Mesenchymal stem cell (in vitro differentiated cells and primary cell): Measurements from ENCODE around the gene PPP1R3D.

ENCODE experiments used
- DNase-seq: peaks from one replicate; pipeline ENCODE4 v3.0.0-alpha.2; 2013
- H2AFZ ChIP-seq: one replicate; pipeline ENCODE4 v1.6.1; 2013; ENCODE audit warnings: low read depth, mild to moderate bottlenecking, control low read depth, inconsistent platforms, low read length, moderate library complexity
- H2AK5ac ChIP-seq: 2 replicates; pipeline ENCODE4 v1.6.1; 2013; ENCODE audit warnings: low read length, moderate library complexity, mild to moderate bottlenecking, inconsistent platforms; ENCODE audit not compliant: severe bottlenecking
- H2BK120ac ChIP-seq: one replicate; pipeline ENCODE4 v1.6.1; 2013; ENCODE audit warnings: low read depth, mild to moderate bottlenecking, inconsistent platforms, low read length, moderate library complexity
- H2BK12ac ChIP-seq, 2 experiments: one replicate each; pipeline ENCODE4 v1.6.1; 2013; ENCODE audit warnings: inconsistent platforms in 2 of 2, low read length in 2 of 2, mild to moderate bottlenecking in 2 of 2, moderate library complexity in 2 of 2, control low read depth in 1 of 2
- H2BK15ac ChIP-seq: one replicate; pipeline ENCODE4 v1.6.1; 2013; ENCODE audit warnings: mild to moderate bottlenecking, low read depth, inconsistent platforms; ENCODE audit not compliant: poor library complexity, severe bottlenecking
- H2BK5ac ChIP-seq: 2 replicates; pipeline ENCODE4 v1.6.1; 2013; ENCODE audit warnings: low read depth, mild to moderate bottlenecking, low read length, control low read depth, inconsistent platforms; ENCODE audit not compliant: poor library complexity, severe bottlenecking
- H3K14ac ChIP-seq, 2 experiments: one replicate each; pipeline ENCODE4 v1.6.1; 2013; ENCODE audit warnings: inconsistent platforms in 2 of 2, low read length in 2 of 2, control low read depth in 1 of 2, mild to moderate bottlenecking in 1 of 2, moderate library complexity in 1 of 2
- H3K18ac ChIP-seq, 2 experiments: one replicate each; pipeline ENCODE4 v1.6.1; 2013; ENCODE audit warnings: inconsistent platforms in 2 of 2, low read length in 2 of 2, control low read depth in 1 of 2, low read depth in 1 of 2, mild to moderate bottlenecking in 1 of 2
- H3K23ac ChIP-seq, 2 experiments: one replicate each; pipeline ENCODE4 v1.6.1; 2013; ENCODE audit warnings: inconsistent platforms in 2 of 2, low read length in 2 of 2, mild to moderate bottlenecking in 2 of 2, moderate library complexity in 2 of 2, control low read depth in 1 of 2
- H3K27ac ChIP-seq: 2 replicates; pipeline ENCODE4 v1.5.1; 2013; ENCODE audit warnings: mild to moderate bottlenecking, moderate library complexity, low read length, control low read depth, inconsistent platforms; ENCODE audit not compliant: poor library complexity, severe bottlenecking
- H3K27me3 ChIP-seq, 2 experiments: 2 replicates each; pipeline versions ENCODE4 v1.6.1 to v1.7.0; 2013; ENCODE audit warnings: low read length in 2 of 2, mild to moderate bottlenecking in 2 of 2, moderate library complexity in 2 of 2, control low read depth in 1 of 2, inconsistent platforms in 1 of 2; ENCODE audit not compliant: control insufficient read depth in 1 of 2, insufficient read depth in 1 of 2
- H3K36me3 ChIP-seq, 2 experiments: 2 replicates each; pipeline versions ENCODE4 v1.6.1 to v1.7.0; 2013; ENCODE audit warnings: low read length in 2 of 2, control low read depth in 1 of 2, inconsistent platforms in 1 of 2, low read depth in 1 of 2, mild to moderate bottlenecking in 1 of 2; ENCODE audit not compliant: insufficient read depth in 2 of 2, control insufficient read depth in 1 of 2
- H3K4ac ChIP-seq, 2 experiments: one replicate each; pipeline ENCODE4 v1.6.1; 2013; ENCODE audit warnings: inconsistent platforms in 2 of 2, low read length in 2 of 2, mild to moderate bottlenecking in 2 of 2, moderate library complexity in 2 of 2, control low read depth in 1 of 2, low read depth in 1 of 2
- H3K4me1 ChIP-seq: 2 replicates; pipeline ENCODE4 v1.6.1; 2013; ENCODE audit warnings: low read depth, low read length, control low read depth; ENCODE audit not compliant: control insufficient read depth, insufficient read depth
- H3K4me2 ChIP-seq: 2 replicates; pipeline ENCODE4 v1.6.1; 2013; ENCODE audit warnings: low read length, mild to moderate bottlenecking, inconsistent platforms; ENCODE audit not compliant: poor library complexity, severe bottlenecking
- H3K4me3 ChIP-seq, 2 experiments: 2 replicates each; pipeline versions ENCODE4 v1.5.1 to v1.7.0; 2013; ENCODE audit warnings: low read length in 2 of 2, mild to moderate bottlenecking in 2 of 2, control low read depth in 1 of 2, low read depth in 1 of 2; ENCODE audit not compliant: insufficient read depth in 1 of 2
- H3K79me1 ChIP-seq: replicated peaks from 2 replicates; pipeline ENCODE4 v1.6.1; 2013; ENCODE audit warnings: mild to moderate bottlenecking, control low read depth, low read length, inconsistent platforms; ENCODE audit not compliant: poor library complexity, severe bottlenecking
- H3K9ac ChIP-seq: 2 replicates; pipeline ENCODE4 v1.7.0; 2013; ENCODE audit warnings: mild to moderate bottlenecking, low read length, moderate library complexity
- H3K9me3 ChIP-seq: 2 replicates; pipeline ENCODE4 v1.7.0; 2013; ENCODE audit warnings: mild to moderate bottlenecking, low read length; ENCODE audit not compliant: control insufficient read depth
- H4K8ac ChIP-seq: one replicate; pipeline ENCODE4 v1.6.1; 2013; ENCODE audit warnings: inconsistent platforms, mild to moderate bottlenecking, low read length, moderate library complexity
- H4K91ac ChIP-seq: one replicate; pipeline ENCODE4 v1.6.1; 2013; ENCODE audit warnings: mild to moderate bottlenecking, low read length, inconsistent platforms
- WGBS: methylation state at CpG from one replicate; pipeline ENCODE4 v1.1.7; 2013; ENCODE audit warnings: mixed read lengths; 5-methylcytosine and 5-hydroxymethylcytosine counted together

PPP1R3D gene

GRCh38 chr20:59911041-59911440 is 29.1 kb downstream of the PPP1R3D start:
- Histone ChIP-seq H3K4me1 (no peaks in the 10 kb centered on the region), H4K8ac (no peak overlapping the region), H3K14ac (no peak overlapping the region), H2AK5ac (no peak overlapping the region), H3K27ac (no peak overlapping the region), H2BK15ac (no peak overlapping the region), H3K9me3 (no peaks in the 10 kb centered on the region), H2BK12ac (no peak overlapping the region), H3K79me1 (no peaks in the 10 kb centered on the region), H3K18ac (no peak overlapping the region), H3K36me3 (no peaks in the 10 kb centered on the region), H2BK5ac (no peak overlapping the region), H2BK120ac (no peak overlapping the region), H3K4me3 (no peak overlapping the region), H3K27me3 (no peaks in the 10 kb centered on the region), H3K23ac (no peak overlapping the region), H3K4me2 (no peak overlapping the region), H3K9ac (no peak overlapping the region), H4K91ac (no peak overlapping the region), H3K4ac (no peak overlapping the region), H2AFZ (no peak overlapping the region)
- no peak for DNase-seq
- WGBS, result 67% methylated on average over 2 of the region's 2 CpGs

GRCh38 chr20:59908855-59909254 is 31.2 kb downstream of the PPP1R3D start:
- DNase-seq, result no peak
- H3K79me1 ChIP-seq, result no peaks in the 10 kb centered on the region
- no peak overlapping the region for H4K91ac ChIP-seq
- no peaks in the 10 kb centered on the region for H3K9me3 ChIP-seq
- H3K14ac ChIP-seq, result no peak overlapping the region
- H2BK15ac ChIP-seq, result no peak overlapping the region
- no peaks in the 10 kb centered on the region for H3K36me3 ChIP-seq
- H3K4ac ChIP-seq, result no peak overlapping the region
- H3K27ac ChIP-seq, result no peak overlapping the region
- no peak overlapping the region for H3K18ac ChIP-seq
- H2BK12ac ChIP-seq, result no peak overlapping the region
- H2AK5ac ChIP-seq, result no peak overlapping the region
- H2BK120ac ChIP-seq, result no peak overlapping the region
- no peak overlapping the region for H3K23ac ChIP-seq
- no peak overlapping the region for H2AFZ ChIP-seq
- no peak overlapping the region for H3K4me3 ChIP-seq
- no peak overlapping the region for H4K8ac ChIP-seq
- H2BK5ac ChIP-seq, result no peak overlapping the region
- H3K4me2 ChIP-seq, result no peak overlapping the region
- H3K9ac ChIP-seq, result no peak overlapping the region
- no peaks in the 10 kb centered on the region for H3K4me1 ChIP-seq
- WGBS, result 89% methylated on average over 5 of the region's 5 CpGs
- H3K27me3 ChIP-seq, result no peaks in the 10 kb centered on the region

- Histone ChIP-seq H3K23ac (no peak overlapping the region), H3K4me1 (no peaks in the 10 kb centered on the region), H3K27ac (no peak overlapping the region), H4K91ac (no peak overlapping the region), H3K9ac (no peak overlapping the region), H2AK5ac (no peak overlapping the region), H3K79me1 (no peaks in the 10 kb centered on the region), H3K14ac (no peak overlapping the region), H3K36me3 (no peaks in the 10 kb centered on the region), H2AFZ (no peak overlapping the region), H2BK5ac (no peak overlapping the region), H4K8ac (no peak overlapping the region), H2BK15ac (no peak overlapping the region), H2BK12ac (no peak overlapping the region), H3K4ac (no peak overlapping the region), H3K4me3 (no peak overlapping the region), H3K4me2 (no peak overlapping the region), H3K18ac (no peak overlapping the region), H3K9me3 (no peaks in the 10 kb centered on the region), H2BK120ac (no peak overlapping the region), H3K27me3 (no peaks in the 10 kb centered on the region)
- no CpG with 5 or more reads among the region's 1 CpG for WGBS
- DNase-seq, result no peak
Measured at GRCh38 chr20:59903621-59904020, 36.5 kb downstream of the PPP1R3D start.

- no peaks in the 10 kb centered on the region for H3K9me3 ChIP-seq
Measured at GRCh38 chr20:59902470-59902869, 37.6 kb downstream of the PPP1R3D start.

More at GRCh38 chr20:59902470-59902869, 37.6 kb downstream of the PPP1R3D start:
- no peak overlapping the region for H3K4ac ChIP-seq
- H3K9ac ChIP-seq, result no peak overlapping the region
- H3K27me3 ChIP-seq, result no peaks in the 10 kb centered on the region
- no peaks in the 10 kb centered on the region for H3K4me1 ChIP-seq
- 78% methylated on average over 3 of the region's 3 CpGs for WGBS
- H3K14ac ChIP-seq, result no peak overlapping the region
- no peaks in the 10 kb centered on the region for H3K36me3 ChIP-seq
- no peak for DNase-seq
- no peak overlapping the region for H2AK5ac ChIP-seq
- no peak overlapping the region for H2BK12ac ChIP-seq
- no peak overlapping the region for H3K23ac ChIP-seq
- H2BK15ac ChIP-seq, result no peak overlapping the region
- H4K8ac ChIP-seq, result no peak overlapping the region
- no peak overlapping the region for H4K91ac ChIP-seq
- H3K27ac ChIP-seq, result no peak overlapping the region
- no peak overlapping the region for H3K18ac ChIP-seq
- H2BK120ac ChIP-seq, result no peak overlapping the region
- H3K79me1 ChIP-seq, result no peaks in the 10 kb centered on the region
- no peak overlapping the region for H2BK5ac ChIP-seq
- H3K4me3 ChIP-seq, result no peak overlapping the region
- no peak overlapping the region for H3K4me2 ChIP-seq
- H2AFZ ChIP-seq, result no peak overlapping the region
